Left lung (tissue), 10 donors: Measurements from ENCODE around the gene MTUS2. TPM values are rescaled to one million over a fixed set of nuclear protein-coding genes. Genes with fewer than 3 reads are reported as not detected.
A peak's percentile ranks its signal among the peaks of the same experiment; 100 is the strongest.

ENCODE experiments used
- ATAC-seq: fragments of 200-7000 bp; cut with Tn5 transposase; one replicate; pipeline ENCODE4 v1.9.1; 2020; ENCODE audit warnings: moderate library complexity
- DNase-seq, 4 donors: peaks; one replicate each; pipeline ENCODE4 v3.0.0-alpha.2; 2013 to 2020
- H3K27ac ChIP-seq, 2 donors: fragments of 200-600 bp; sonication (generic) in 1 of 2; one replicate each; pipeline versions ENCODE4 v1.5.0 to v1.8.0; 2020 to 2021
- H3K27me3 ChIP-seq, 2 donors: fragments of 200-600 bp; sonication (generic) in 1 of 2; one replicate each; pipeline versions ENCODE4 v1.5.0 to v1.8.0; 2020 to 2021
- H3K36me3 ChIP-seq, 2 donors: fragments of 200-600 bp; sonication (generic) in 1 of 2; one replicate each; pipeline versions ENCODE4 v1.5.0 to v1.8.0; 2020 to 2021
- H3K4me1 ChIP-seq, 2 donors: fragments of 200-600 bp; one replicate each; pipeline ENCODE4 v1.8.0; 2021
- H3K4me3 ChIP-seq, 2 donors: fragments of 200-600 bp; sonication (generic) in 1 of 2; one replicate each; pipeline versions ENCODE4 v1.5.0 to v1.8.0; 2020 to 2021; ENCODE audit warnings: mild to moderate bottlenecking in 1 of 2
- H3K9me3 ChIP-seq, 2 donors: fragments of 200-600 bp; sonication (generic) in 1 of 2; one replicate each; pipeline versions ENCODE4 v1.5.0 to v1.8.0; 2020 to 2021
- intact Hi-C, 2 donors: fragments of 100-400 bp; cut with DNase I; formaldehyde crosslinking; loops; one replicate each; pipeline versions ENCODE4 v1.11.2 to v1.14.2; 2022
- polyA plus RNA-seq, 6 donors: library from polyadenylated mRNA; unstranded; fragments of 120-200 nt; gene quantifications; one replicate each; pipeline ENCODE4 v1.2.1, GENCODE V29; 2013; ENCODE audit not compliant: insufficient read length in 6 of 6
- total RNA-seq, 2 donors: library from RNA; stranded (reverse); fragmentation: NEBNext Ultra II Directional; extraction: Animal tissue kit (Norgen Biotek cat#: 25700); gene quantifications; one replicate each; pipeline ENCODE4 v1.2.1, GENCODE V29; 2021
- TF ChIP-seq, protein P1 (sequence below), 2 donors: fragments of 200-600 bp; sonication (generic) in 1 of 2; IDR thresholded peaks; one replicate each; pipeline versions ENCODE4 v1.5.0 to v1.8.0; 2021; ENCODE audit warnings: antibody characterized with exemption in 2 of 2
- donor health status: DM: no; HTN: yes; CAD: no.
- donor health status: DM: no; HTN: no; CAD: no.

The MTUS2 gene
- total and polyA plus RNA-seq, 8 donors: 0.21 to 0.92 (median 0.50) TPM

- DNase-seq (no peak), ATAC-seq (no peak)
- H3K27me3 ChIP-seq: no peaks in the 10 kb centered on the region
- intact Hi-C loops: no loop called here
- H3K4me3 ChIP-seq: no peak overlapping the region
- TF ChIP-seq, protein P1, sequence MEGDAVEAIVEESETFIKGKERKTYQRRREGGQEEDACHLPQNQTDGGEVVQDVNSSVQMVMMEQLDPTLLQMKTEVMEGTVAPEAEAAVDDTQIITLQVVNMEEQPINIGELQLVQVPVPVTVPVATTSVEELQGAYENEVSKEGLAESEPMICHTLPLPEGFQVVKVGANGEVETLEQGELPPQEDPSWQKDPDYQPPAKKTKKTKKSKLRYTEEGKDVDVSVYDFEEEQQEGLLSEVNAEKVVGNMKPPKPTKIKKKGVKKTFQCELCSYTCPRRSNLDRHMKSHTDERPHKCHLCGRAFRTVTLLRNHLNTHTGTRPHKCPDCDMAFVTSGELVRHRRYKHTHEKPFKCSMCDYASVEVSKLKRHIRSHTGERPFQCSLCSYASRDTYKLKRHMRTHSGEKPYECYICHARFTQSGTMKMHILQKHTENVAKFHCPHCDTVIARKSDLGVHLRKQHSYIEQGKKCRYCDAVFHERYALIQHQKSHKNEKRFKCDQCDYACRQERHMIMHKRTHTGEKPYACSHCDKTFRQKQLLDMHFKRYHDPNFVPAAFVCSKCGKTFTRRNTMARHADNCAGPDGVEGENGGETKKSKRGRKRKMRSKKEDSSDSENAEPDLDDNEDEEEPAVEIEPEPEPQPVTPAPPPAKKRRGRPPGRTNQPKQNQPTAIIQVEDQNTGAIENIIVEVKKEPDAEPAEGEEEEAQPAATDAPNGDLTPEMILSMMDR (IDR thresholded peaks at IDR 0.05): no peak
- no peak overlapping the region for H3K27ac ChIP-seq
- no peaks in the 10 kb centered on the region for H3K36me3 ChIP-seq
- H3K4me1 ChIP-seq: no peaks in the 10 kb centered on the region
- H3K9me3 ChIP-seq: peaks cover 0 to 22% of the 10 kb centered on the region in 2 donors
Observed at GRCh38 chr13:29182216-29182615, 362.1 kb downstream of the MTUS2 start.

GRCh38 chr13:29185926-29186325 is 365.8 kb downstream of the MTUS2 start:
- ATAC-seq: no peak
- Histone ChIP-seq H3K27ac (no peak overlapping the region), H3K27me3 (no peaks in the 10 kb centered on the region), H3K9me3 (peaks cover 0 to 22% of the 10 kb centered on the region in 2 donors), H3K4me1 (no peaks in the 10 kb centered on the region), H3K4me3 (no peak overlapping the region), H3K36me3 (no peaks in the 10 kb centered on the region)
- TF ChIP-seq, protein P1 (IDR thresholded peaks at IDR 0.05): no peak
- intact Hi-C loops: no loop called here
- DNase-seq: no peak

DNA sequence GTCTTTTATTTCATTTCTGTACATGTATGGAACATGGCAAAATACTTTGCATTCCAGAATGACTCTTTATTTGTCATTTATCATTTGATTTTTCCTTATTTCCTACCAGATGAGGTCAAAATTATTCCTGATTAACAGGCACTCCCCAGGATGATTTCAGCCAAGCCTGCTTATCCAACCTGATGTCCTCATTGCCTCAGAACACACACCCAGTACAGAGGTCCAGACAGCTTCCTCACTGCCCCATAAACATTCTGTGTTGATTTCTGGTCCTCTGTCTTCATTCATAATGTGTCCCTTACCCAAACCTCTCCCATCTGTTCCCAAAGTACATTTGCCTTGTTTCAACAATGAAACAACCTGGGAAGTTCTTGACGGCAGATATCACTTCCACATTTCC is 367.4 kb downstream of the MTUS2 start:
- no peak overlapping the region for H3K27ac ChIP-seq
- intact Hi-C loops: no loop called here
- H3K9me3 ChIP-seq: peaks cover 0 to 23% of the 10 kb centered on the region in 2 donors
- no peak overlapping the region for H3K4me3 ChIP-seq
- H3K4me1 ChIP-seq: no peaks in the 10 kb centered on the region
- ATAC-seq (no peak), DNase-seq (no peak)
- no peaks in the 10 kb centered on the region for H3K36me3 ChIP-seq
- TF ChIP-seq, protein P1 (IDR thresholded peaks at IDR 0.05): no peak
- H3K27me3 ChIP-seq: no peaks in the 10 kb centered on the region

GRCh38 chr13:29190298-29190697 is 370.2 kb downstream of the MTUS2 start:
- H3K27me3 ChIP-seq: no peaks in the 10 kb centered on the region
- ATAC-seq (no peak), DNase-seq (no peak)
- no peaks in the 10 kb centered on the region for H3K4me1 ChIP-seq
- peaks cover 0 to 16% of the 10 kb centered on the region in 2 donors for H3K9me3 ChIP-seq
- intact Hi-C loops: no loop called here
- H3K36me3 ChIP-seq: no peaks in the 10 kb centered on the region
- H3K4me3 ChIP-seq: no peak overlapping the region
- H3K27ac ChIP-seq: no peak overlapping the region
- TF ChIP-seq, protein P1 (IDR thresholded peaks at IDR 0.05): no peak

DNA sequence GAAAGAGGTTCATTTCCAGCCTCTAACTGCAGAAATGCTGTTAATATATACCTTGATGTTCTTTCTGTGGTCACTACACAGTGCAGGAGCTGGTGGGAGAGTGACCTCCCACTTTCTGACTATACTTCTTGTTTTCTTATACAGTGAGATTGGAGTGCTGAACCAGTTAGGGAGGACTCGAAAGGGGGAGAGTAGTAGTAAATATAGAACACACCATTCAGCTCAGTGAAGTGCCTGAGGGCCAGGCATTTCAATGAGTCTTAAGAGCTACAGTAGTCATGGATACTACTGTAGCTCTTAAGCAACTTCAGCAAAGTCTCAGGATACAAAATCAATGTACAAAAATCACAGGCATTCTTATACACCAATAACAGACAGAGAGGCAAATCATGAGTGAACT is 372.9 kb downstream of the MTUS2 start:
- no peaks in the 10 kb centered on the region for H3K27me3 ChIP-seq
- intact Hi-C loops: no loop called here
- ATAC-seq: peak; percentile 81

More for the DNA sequence above, 372.9 kb downstream of the MTUS2 start:
- H3K4me3 ChIP-seq: no peak overlapping the region
- no peaks in the 10 kb centered on the region for H3K4me1 ChIP-seq
- H3K27ac ChIP-seq: no peak overlapping the region
- no peaks in the 10 kb centered on the region for H3K36me3 ChIP-seq
- DNase-seq: peak in 1 of 4 donors; percentile 71
- TF ChIP-seq, protein P1 (IDR thresholded peaks at IDR 0.05): no peak
- peaks cover 0 to 10% of the 10 kb centered on the region in 2 donors for H3K9me3 ChIP-seq
